ENCODE data around the gene CDC73.
"Not testable (repeated sequence)": the region's sequence is repeated elsewhere in the genome, so short reads cannot be mapped to it uniquely, and the experiment has no call there.

Gene CDC73

DNA sequence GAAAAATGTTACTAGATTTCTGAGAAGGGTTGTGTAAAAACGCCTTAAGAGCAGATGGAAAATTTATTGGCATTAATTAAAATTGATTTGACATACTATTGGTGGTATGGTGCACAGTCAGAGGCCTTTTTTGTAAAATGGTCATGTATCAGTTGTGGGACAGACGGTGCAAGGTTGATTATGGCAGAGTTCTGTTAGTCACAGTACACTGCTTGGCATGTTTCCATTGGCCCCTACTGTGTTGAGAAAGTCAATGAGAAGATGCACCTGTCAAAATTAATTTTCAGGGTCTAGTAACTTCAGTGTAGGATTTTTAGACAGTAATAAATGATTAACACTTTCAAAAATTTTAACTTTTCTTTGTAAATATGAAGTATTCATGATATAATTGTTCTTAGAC is 60.2 kb downstream of the CDC73 start:
- DNase-seq = no peak

DNA sequence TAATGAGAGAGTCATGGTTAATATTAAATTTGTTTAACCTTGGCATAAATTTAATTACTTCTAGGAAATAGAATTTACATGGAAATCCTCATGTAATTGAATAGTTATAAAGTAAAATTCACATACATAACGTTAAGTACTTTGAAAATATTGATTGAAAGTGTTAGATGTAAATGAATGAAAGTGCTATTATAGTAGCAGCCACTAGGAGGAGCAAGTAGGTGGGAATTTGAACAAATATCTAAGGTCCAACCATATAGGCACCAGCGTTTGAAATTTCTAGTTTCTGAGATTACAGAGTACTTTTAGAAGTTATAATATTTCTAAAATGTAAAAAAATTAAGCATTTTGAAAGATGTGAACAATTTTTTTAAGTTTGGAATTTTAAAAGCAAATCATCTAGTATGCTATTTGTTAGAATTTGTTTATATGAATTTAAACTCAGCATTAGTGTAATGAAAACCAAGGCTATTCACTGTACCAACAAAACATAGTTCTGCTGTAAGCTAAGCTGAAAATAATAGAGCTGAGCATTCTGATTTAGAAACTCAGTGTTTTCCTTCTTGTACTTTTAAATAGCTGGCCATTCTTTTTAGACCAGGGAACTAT is 61.3 kb downstream of the CDC73 start:
- no peak for DNase-seq

DNA sequence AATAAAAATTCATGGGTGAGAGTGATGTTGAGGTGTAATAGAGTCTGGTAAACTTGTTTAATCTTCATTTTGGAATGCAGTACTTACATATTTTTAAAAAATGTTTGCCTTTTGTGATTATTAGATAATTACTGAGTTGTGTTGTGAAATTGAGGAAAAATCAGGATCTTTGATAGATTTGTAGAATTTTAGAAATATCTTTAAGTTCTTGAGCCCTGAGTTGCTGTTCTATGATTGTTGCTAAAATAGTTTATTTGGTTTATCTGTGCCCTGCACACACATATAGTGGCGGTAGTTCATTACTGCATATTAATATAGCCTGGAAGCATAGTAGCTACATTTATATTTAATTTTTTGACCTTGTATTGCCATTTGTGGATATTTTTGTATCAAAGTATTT is 62.9 kb downstream of the CDC73 start:
- no peak for DNase-seq

DNA sequence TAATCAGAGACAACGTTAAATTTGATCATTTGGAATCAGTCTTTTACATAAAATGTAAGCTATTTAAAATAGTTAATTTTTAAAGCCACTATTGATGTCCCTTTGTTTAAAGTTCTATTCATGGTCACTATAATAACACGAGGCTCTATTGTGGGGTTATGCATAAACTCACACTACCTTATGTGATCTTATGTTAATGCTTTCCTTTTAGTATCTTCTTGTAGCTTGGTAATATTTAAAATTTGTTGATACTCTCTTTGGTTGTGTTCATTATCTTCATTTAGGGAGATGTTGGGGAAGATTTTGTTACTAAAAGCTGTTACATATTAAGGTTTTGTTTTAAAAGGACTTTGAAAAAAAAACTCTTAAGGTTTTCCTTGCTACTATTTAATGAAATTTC is 63.4 kb downstream of the CDC73 start:
- no peak for DNase-seq

DNA sequence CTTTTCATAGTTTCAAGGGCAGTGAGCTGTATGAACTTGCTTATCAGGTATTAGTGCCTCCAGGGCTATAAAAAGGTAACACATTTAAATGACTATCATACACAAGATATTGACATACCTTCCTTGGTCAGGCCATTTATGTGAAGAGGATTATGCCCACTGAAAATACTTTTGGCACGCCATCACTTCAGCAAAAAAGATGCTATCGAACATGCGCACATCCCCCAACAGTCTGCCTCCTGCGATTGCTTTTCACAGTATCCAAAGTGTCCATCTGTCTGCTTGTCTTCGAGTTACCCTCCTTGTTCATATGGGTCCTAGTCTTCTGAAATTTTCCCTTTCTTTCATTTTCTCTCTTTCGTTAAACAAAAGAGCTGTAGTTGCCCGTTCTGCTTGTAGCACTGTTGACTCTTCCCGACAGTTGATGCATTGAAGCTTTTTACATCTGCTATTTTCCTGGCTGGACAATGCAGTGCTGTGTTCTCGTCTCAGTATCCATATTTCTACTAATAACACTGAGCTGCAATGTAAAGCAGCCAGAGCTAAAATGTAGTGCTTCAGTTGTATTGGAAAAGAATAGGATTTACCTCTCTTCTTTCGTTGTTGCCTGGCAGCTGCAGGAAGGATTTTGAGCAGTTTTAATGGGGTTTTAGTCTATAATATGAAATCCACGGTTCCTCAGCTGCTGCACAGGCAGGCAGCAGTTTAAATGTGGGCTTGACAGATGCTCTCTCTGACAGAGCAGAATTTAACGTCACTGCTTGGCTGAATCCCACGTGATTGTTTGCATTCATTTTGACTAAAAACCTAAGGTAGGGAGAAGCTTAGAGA is 64.3 kb downstream of the CDC73 start, which contains the start of gene B3GALT2:
B3GALT2 (minus strand) TSS at position 713 of the 831 bp plus-strand sequence. CDS start 5,051 bp downstream, outside the sequence.
- no peak for DNase-seq

DNA sequence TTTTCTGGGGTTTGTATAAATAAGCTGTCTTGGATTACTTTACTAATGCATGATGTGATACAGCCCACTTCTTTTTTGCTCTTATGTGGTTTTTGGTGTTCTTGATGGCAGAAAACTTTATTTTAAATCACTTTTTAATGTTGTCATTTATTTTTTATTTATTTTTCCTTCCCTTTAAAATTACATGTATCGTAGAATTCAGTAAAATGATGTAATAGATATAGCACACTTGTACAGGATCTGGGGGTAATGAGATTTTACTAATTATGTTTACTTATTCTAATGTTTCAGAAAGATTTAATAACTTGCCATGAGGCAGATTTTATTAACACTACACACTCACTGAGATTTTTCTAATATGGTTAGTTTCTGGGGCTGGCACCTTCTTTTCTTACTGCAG is 65.3 kb downstream of the CDC73 start:
- DNase-seq = no peak

DNA sequence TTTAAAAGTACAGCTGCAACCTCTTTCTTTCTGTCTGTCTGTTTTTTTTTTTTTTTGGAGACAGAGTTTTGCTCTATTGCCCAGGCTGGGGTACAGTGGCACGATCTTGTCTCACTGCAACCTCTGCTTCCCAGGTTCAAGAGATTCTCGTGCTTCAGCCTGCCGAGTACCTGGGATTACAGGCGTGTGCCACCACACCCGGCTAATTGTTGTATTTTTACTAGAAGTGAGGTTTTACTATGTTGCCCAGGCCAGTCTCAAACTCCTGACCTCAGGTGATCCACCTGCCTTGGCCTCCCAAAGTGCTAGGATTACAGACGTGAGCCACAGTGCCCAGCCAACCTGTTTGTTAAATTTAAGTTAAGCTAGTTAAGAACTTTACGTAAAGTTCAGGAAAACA is 67.1 kb downstream of the CDC73 start:
- DNase-seq = not testable (repeated sequence)

DNA sequence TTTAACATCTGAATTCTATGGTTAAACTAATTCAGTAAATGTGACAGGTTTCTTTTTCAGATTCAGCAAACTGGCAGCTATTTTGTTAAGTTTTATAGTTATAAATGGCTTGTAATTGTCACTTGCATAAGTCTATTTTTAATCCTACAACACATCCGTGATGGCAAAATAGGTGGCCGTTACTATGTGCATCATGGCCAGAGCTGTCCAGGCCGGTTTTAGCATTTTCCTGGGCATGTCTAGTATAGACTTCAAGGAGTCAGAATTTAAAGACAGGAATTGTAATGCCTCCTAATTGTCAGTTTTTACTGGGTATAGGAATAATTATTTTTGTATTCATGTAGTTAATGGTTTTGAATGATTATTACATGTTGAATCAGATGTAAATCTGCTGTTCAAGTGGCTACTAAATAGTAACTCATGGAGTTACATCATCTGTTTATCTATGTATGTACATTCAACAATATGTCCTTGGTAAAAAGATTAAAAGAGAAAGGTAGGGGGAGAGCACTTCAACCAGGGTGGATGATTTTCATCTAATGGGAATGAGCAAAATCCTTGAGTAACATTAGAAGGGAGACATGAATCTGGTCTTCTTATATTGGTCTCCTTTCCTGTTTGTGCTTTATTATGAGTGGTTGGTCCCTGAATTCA is 67.7 kb downstream of the CDC73 start:
- DNase-seq = no peak

DNA sequence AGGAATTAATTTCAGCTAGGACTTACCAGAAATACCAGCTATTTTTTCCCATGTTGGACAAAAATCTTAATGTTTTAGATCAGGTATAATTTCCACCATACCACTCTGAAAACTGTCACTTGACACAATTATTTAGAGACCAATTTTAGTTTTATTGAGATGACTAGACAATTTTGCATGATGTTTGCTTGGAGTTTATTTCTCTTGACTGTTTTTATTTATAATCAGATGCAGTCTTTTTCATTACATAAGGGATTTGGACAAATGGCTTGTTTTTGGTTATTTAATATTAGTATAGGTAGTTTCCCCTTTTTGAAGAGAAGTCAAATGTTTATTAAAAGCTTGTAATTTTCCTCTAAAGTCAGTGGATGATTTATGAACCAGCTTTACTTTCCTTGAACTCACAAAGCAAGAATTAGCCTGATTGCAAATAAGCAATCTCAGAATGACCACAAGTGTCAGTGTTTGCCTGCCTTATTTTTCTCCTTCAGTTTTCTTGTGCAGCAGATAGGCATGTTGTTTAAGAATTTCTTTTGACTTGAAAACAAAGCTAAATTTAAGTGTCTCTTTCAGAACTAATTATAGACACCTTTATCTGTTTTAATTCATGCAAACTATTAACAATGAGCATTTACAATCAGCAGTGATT is 68.4 kb downstream of the CDC73 start:
- DNase-seq = no peak

DNA sequence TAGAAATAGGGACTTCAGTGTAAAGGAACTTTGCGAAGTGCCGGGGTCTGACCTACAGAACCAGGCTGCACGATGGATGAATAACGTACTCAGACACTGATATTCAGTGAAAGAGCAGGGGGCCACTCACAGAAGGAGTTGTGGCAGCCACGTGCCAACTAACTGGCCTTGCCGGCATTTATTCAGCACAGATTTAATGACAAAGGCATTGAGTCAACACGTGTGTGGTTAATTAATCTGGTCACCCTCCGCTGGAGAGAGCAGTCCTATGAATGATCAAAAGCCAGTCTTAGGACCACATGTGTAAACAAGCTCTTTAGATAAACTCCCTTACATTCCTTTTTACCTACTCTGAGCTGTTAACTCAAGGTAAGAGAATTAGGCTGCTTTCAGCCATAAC is 70.8 kb downstream of the CDC73 start:
- no peak for DNase-seq

DNA sequence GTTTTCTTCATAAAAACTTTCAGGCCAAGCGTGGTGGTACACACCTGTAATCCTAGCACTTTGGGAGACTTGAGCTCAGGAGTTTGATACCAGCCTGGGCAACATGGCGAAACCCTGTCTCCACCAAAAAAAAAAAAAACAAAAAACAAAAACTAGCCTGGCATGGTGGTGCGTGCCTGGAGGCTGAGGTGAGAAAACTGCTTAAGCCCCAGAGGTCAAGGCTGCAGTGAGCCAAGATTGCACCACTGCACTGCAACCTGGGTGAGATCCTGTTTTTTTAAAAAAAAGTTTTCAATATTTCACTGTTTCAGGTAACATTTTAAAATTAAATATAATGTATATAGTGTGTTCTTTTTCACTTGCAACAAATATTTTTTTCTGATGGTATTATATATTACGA is 78.1 kb downstream of the CDC73 start:
- no peak for DNase-seq

DNA sequence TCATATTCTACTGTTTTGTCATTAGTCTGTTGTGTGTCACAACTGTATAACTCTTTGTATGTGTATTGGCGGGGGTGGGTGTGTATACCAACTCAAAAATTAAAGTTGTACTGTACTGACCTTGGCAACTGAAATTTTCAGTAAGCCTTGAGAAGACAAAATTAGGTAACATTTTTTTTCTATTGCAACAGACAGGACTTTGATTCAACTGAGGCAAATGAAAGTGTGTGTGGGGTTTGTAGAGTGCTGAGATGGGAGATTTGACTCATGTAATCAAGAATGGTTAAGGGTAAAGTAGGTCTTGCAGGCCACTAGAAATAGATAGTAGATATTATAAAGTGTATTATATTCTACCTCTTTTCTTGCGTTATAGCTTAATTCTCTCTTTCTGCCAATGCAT is 79.2 kb downstream of the CDC73 start:
- no peak for DNase-seq

DNA sequence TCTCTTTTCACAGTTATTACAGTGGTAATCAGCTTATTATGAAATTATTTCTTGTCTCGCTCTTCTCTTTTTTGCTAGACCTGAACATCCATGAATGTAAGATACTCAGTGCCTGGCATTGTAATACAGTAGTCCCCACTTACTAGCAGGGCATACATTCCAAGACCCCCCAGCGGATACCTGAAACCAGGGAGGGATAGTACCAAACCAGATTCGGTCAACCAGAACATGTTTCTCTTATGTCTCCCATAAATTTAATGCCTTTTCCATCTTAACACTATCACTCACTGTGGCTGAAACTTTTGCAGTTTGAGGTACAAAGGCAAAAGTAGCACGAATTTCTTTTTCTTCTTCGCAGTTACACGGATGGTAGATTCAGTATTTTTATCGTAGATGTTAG is 89.2 kb downstream of the CDC73 start:
- DNase-seq = no peak

DNA sequence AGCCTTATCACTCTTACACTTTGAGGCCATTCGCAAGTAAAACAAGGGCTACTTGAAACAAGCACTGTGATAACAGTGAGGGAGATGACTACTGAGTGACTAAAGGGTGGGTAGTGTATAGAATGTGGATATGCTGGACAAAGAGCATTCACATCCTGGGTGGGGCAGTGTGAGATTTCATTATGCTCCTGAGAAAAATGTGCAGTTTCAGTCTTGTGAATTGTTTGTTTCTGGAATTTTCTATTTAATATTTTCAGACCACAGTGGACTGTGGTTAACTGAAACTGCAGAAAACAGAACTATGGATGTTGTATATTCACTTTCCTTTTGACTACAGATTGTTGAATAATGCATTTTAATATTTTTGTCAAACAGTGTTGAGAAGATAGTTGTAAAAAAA is 89.7 kb downstream of the CDC73 start:
- no peak for DNase-seq

DNA sequence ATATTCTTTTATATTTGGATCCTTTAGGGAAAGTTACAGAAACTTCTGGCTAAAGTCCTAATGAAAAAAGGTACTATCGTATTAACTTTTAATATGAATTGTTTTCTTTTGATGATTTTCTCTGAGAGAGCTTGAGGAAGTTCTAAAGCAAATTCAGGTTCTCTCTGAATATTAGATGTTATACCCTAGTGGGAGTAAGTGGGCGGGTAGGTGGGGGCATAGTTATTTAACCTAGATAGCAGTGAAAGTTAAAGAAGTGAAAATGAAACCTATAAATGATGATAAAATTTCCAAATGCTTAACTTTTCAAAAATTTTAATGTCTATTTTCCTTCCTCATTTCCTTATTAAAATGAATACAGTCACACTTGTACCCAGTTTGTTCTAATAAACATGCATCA is 90.8 kb downstream of the CDC73 start:
- DNase-seq = no peak

DNA sequence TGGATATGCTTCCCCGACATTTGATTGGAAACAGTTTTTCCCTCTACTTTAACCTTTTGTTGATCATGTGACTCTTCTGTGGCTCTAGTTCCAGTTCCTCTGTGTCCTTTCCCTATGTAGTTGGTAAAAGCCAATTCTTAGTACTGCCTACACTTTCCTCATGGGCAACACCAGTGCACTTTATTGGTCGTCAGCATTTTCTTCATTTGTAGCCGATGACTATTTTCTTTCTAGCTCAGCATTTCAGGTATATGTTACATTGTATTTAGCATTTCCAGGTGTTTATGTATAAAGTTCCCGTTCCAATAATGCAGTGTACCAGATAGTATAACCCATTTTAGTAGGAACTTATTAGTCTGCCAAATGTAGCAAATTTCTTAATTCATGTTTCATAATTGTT is 92.2 kb downstream of the CDC73 start:
- DNase-seq = no peak

DNA sequence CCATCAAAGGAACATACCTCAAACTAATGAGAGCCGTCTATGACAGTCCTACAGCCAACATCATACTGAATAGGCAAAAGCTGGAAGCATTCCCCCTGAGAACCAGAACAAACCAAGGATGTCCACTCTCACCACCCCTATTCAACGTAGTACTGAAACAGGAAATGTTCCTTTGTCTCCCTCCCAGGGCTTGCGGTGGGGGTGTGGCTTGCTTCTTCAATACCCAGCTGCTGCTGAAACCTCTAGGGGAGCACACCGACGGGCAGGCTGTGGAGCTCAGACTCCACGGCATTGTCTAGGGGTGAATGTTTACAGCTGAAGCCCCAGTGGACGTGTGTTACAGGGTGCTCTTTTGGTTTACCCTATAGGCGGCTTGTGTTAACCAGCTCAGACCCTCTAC is 95.1 kb downstream of the CDC73 start:
- DNase-seq = no peak

DNA sequence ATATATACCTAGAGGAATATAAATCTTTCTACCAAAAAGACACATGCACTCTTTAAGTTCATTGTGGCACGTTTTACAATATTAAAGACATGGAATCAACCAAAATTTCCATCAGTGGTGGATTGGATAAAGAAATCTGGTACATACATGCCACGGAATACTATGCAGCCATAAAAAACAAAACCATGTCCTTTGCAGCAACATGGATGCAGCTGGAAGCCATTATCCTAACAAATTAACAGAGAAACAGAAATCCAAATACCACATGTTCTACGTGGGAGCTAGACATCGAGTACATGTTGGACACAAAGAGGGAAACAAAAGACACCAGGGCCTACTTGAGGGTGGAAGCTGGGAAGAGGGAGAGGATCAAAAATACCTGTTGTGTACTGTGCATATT is 97.6 kb downstream of the CDC73 start:
- no peak for DNase-seq

DNA sequence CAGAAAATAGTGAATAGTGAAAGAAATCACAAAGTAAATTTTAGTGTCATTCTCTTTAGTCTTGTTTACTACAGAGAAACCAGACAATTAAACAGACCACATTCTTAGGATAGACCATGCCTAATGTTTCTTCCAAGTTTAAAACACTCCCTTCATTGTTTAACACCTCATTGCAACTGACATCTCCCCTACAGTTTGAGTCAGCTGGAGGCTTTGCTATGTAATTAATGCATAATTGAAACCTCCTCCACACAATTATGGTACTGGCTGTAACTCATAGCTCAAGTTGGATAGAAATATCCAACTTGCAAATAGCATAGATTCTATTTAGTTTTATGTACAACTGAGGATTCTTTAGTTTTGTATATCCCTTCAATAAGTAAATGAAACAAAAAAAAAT is 99.8 kb downstream of the CDC73 start:
- DNase-seq = no peak

DNA sequence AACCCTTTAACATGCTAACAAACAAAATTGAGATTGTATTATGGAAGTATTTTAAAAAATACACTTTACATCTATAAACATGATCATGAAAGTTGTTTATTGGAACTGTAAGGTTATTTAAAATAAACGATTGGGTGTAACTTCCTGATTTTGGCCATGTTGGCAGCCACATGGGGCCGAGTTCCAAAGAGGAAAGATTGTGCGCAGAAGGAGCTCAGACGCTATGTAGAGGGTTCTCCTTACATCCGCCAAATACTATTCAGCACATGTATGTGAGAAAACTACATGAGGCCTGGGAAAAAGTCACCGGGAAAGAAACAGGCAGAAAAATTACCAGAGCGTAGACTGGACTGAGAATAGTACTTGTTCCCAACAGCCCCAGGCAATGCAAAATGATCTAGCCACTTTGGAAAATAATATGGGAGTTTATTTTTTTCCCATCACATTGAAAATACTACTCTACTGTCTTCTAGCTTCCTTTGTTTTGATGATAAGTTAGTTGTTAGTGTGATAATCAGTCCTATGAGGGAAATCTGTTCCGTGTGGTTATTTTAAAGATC is 100.3 kb downstream of the CDC73 start:
- DNase-seq = no peak

DNA sequence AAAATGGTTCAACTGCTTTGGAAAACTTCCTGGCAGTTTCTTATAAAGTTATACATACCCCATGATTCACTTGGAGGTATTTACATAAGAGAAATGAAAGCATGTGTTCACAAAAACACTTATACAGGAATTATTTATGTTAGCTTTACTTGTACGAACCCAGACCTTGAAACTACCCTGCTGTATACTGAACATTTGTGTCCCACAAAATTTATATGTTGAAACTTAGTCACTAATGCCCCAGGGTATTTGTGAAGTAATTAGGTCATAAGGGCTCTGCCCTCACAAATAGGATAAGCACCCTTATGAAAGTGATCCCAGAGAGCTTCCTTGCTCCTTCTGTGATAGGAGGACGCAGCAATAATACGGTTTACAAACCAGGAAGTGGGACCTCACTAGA is 107.3 kb downstream of the CDC73 start:
- DNase-seq = no peak

DNA sequence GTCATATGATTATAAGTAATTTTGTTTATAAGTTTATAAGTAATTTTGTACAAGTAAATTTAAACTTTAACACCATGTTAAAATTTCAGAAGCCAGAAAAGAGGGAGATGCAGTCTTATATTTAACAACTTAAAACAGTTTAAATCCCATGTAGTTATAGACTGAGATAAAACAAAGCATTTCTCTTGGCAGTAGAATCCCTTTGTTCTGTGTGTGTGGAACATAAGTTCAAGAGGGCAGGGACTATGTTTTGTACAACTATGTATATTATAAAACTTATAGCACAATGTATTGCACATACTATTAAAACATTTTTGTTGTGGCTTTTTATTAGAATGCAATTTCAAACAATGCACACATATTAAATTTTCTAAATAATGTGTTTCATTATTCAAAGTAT is 109.3 kb downstream of the CDC73 start:
- DNase-seq = not testable (repeated sequence)

DNA sequence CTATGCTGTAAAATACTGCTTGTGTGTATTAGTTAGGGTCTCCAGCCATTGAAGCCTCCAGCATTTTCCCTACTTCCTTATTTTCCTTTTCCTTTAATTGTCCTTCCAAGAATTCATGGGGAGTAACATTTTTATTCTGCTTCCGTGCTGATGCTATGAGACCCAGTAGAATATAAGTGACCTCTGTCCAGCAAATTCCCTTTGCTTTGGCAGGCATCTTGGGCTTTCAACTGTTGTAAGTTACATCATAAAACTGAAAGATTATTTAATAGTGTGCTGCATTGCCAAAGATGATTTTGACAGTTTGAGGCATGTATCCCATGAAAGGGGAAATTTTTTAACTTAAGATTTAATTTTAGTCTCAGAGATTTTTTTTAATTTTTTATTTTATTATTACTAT is 112.7 kb downstream of the CDC73 start:
- no peak for DNase-seq
